Left renal pelvis (tissue), 4 donors: ENCODE data around the gene LTBP2. TPM values are rescaled to one million over a fixed set of nuclear protein-coding genes. Genes with fewer than 3 reads are reported as not detected.

Experiments used
- DNase-seq, 4 donors: peaks; one replicate each; pipeline ENCODE4 v3.0.0-alpha.2; 2013; ENCODE audit warnings: low read depth in 4 of 4, low spot score in 3 of 4
- polyA plus RNA-seq, 4 donors: library from polyadenylated mRNA; unstranded; fragments of 120-200 nt; gene quantifications; one replicate each; pipeline ENCODE4 v1.2.1, GENCODE V29; 2013; ENCODE audit not compliant: insufficient read length in 4 of 4

LTBP2 gene
- polyA plus RNA-seq, 4 donors, result 2.8 to 96.5 (median 7.9) TPM

- DNase-seq, result no peak
Observed at GRCh38 chr14:74533576-74533975, 78.5 kb downstream of the LTBP2 start.

- no peak for DNase-seq
Observed at GRCh38 chr14:74532246-74532645, 79.8 kb downstream of the LTBP2 start.

GRCh38 chr14:74531467-74531866 is 80.6 kb downstream of the LTBP2 start:
- no peak for DNase-seq

- DNase-seq, result no peak
Observed at GRCh38 chr14:74531006-74531405, 81.0 kb downstream of the LTBP2 start.

- no peak for DNase-seq
Observed at GRCh38 chr14:74528886-74529285, 83.2 kb downstream of the LTBP2 start.

GRCh38 chr14:74528406-74528805 is 83.6 kb downstream of the LTBP2 start:
- DNase-seq, result no peak

GRCh38 chr14:74527736-74528280 is 84.2 kb downstream of the LTBP2 start:
- no peak for DNase-seq

GRCh38 chr14:74526854-74527585 is 85.0 kb downstream of the LTBP2 start:
- DNase-seq, result no peak

GRCh38 chr14:74525361-74525851 is 86.6 kb downstream of the LTBP2 start:
- no peak for DNase-seq

GRCh38 chr14:74524812-74525135 is 87.3 kb downstream of the LTBP2 start:
- no peak for DNase-seq

- DNase-seq, result no peak
Observed at GRCh38 chr14:74524076-74524811, 87.8 kb downstream of the LTBP2 start.

- DNase-seq, result no peak
Observed at GRCh38 chr14:74522740-74523139, 89.3 kb downstream of the LTBP2 start.

GRCh38 chr14:74521756-74522155 is 90.3 kb downstream of the LTBP2 start:
- DNase-seq, result no peak

GRCh38 chr14:74519316-74520074 is 92.5 kb downstream of the LTBP2 start:
- no peak for DNase-seq

- DNase-seq, result no peak
Observed at GRCh38 chr14:74518221-74518620, 93.8 kb downstream of the LTBP2 start.

- no peak for DNase-seq
Observed at GRCh38 chr14:74517731-74518130, 94.3 kb downstream of the LTBP2 start.

GRCh38 chr14:74516451-74517160 is 95.4 kb downstream of the LTBP2 start:
- DNase-seq, result no peak

- no peak for DNase-seq
Observed at GRCh38 chr14:74515891-74516412, 96.1 kb downstream of the LTBP2 start.

- no peak for DNase-seq
Observed at GRCh38 chr14:74514471-74514941, 97.5 kb downstream of the LTBP2 start.
